Stimulated activated CD8-positive, alpha-beta memory T cell treated with anti-CD3 and anti-CD28 coated beads, Interleukin-7, amount 100 ng/mL, for 4 hours (primary cell): ENCODE measurements around the gene SEPTIN10.

Experiments used
- DNase-seq, 2 donors: peaks; one replicate each; pipeline ENCODE4 v3.0.0-alpha.2; 2020; ENCODE audit warnings: low read depth in 2 of 2

Gene SEPTIN10

GRCh38 chr2:109523121-109523520 is 90.6 kb downstream of the SEPTIN10 start:
- DNase-seq: no peak

- no peak for DNase-seq
Observed at GRCh38 chr2:109522063-109522374, 91.7 kb downstream of the SEPTIN10 start.

- no peak for DNase-seq
Observed at GRCh38 chr2:109521233-109522062, 92.3 kb downstream of the SEPTIN10 start.

GRCh38 chr2:109519513-109519912 is 94.3 kb downstream of the SEPTIN10 start:
- no peak for DNase-seq

GRCh38 chr2:109517118-109517889 is 96.5 kb downstream of the SEPTIN10 start:
- no peak for DNase-seq

- no peak for DNase-seq
Observed at GRCh38 chr2:109516445-109517117, 97.2 kb downstream of the SEPTIN10 start.

- DNase-seq: no peak
Observed at GRCh38 chr2:109514857-109515256, 98.9 kb downstream of the SEPTIN10 start.

- no peak for DNase-seq
Observed at GRCh38 chr2:109513749-109514588, 99.8 kb downstream of the SEPTIN10 start.

GRCh38 chr2:109513230-109513629 is 100.5 kb downstream of the SEPTIN10 start:
- DNase-seq: no peak

GRCh38 chr2:109512076-109512475 is 101.7 kb downstream of the SEPTIN10 start:
- DNase-seq: no peak

- DNase-seq: no peak
Observed at GRCh38 chr2:109511168-109511567, 102.6 kb downstream of the SEPTIN10 start.

- DNase-seq: peak; percentile 38 to 50
Observed at GRCh38 chr2:109510136-109511028, 103.4 kb downstream of the SEPTIN10 start.

- DNase-seq: no peak
Observed at GRCh38 chr2:109508556-109508955, 105.2 kb downstream of the SEPTIN10 start.

GRCh38 chr2:109507828-109508227 is 105.9 kb downstream of the SEPTIN10 start:
- no peak for DNase-seq

- DNase-seq: no peak
Observed at GRCh38 chr2:109507217-109507616, 106.5 kb downstream of the SEPTIN10 start.

- no peak for DNase-seq
Observed at GRCh38 chr2:109503191-109503590, 110.6 kb downstream of the SEPTIN10 start.

- DNase-seq: no peak
Observed at GRCh38 chr2:109501461-109501860, 112.3 kb downstream of the SEPTIN10 start.

- no peak for DNase-seq
Observed at GRCh38 chr2:109500910-109501309, 112.9 kb downstream of the SEPTIN10 start.

- no peak for DNase-seq
Observed at GRCh38 chr2:109499566-109499965, 114.2 kb downstream of the SEPTIN10 start.

- no peak for DNase-seq
Observed at GRCh38 chr2:109498906-109499305, 114.9 kb downstream of the SEPTIN10 start.
